T-cell (primary cell): ENCODE results near the gene ATP8A1. TPM values are rescaled to one million over a fixed set of nuclear protein-coding genes. Genes with fewer than 3 reads are reported as not detected.

ENCODE experiments used
- ATAC-seq, 4 experiments: fragments of 200-7000 bp in 3 of 4; fragments of 150-1000 bp in 1 of 4; cut with Tn5 transposase; replicated peaks in 1 of 4; 1 replicate in 3 of 4; 2 replicates in 1 of 4; pipeline ENCODE4 v1.10.0; 2021; ENCODE audit warnings: moderate library complexity in 3 of 4, mild to moderate bottlenecking in 2 of 4, moderate number of reproducible peaks in 1 of 4
- CTCF ChIA-PET, 2 donors: fragments of 300-600 bp; sonication (Branson Sonifier 250); formaldehyde crosslinking; loops; one replicate each; lab custom pipeline; 2022; ENCODE audit warnings: antibody characterized with exemption in 2 of 2; lab: Charles Lee
- POLR2A ChIA-PET, 2 donors: fragments of 300-600 bp; sonication (Branson Sonifier 250); formaldehyde crosslinking; loops; one replicate each; lab custom pipeline; 2022; ENCODE audit warnings: antibody characterized with exemption in 2 of 2; lab: Charles Lee
- DNase-seq, 35 experiments: peaks; one replicate each; pipeline versions ENCODE4 v3.0.0 to v3.0.0-alpha.2; 2013 to 2023
- H3K27ac ChIP-seq: one replicate; pipeline ENCODE4 v1.5.1; 2013; ENCODE audit warnings: low read length
- H3K27me3 ChIP-seq, 2 experiments: replicated peaks in 1 of 2; 1 replicate in 1 of 2; 2 replicates in 1 of 2; pipeline versions ENCODE4 v1.6.1 to v1.7.0; 2013; ENCODE audit warnings: low read length in 1 of 2, mixed read lengths in 1 of 2; ENCODE audit not compliant: control insufficient read depth in 2 of 2, insufficient read depth in 2 of 2; ENCODE audit errors: extremely low read depth in 1 of 2
- H3K36me3 ChIP-seq, 2 donors: 1 replicate in 1 of 2; 2 replicates in 1 of 2; pipeline versions ENCODE4 v1.6.1 to v1.7.0; 2013; ENCODE audit warnings: low read length in 1 of 2; ENCODE audit not compliant: control insufficient read depth in 2 of 2, insufficient read depth in 1 of 2; ENCODE audit errors: extremely low read depth in 1 of 2
- H3K4me1 ChIP-seq, 2 experiments: 1 replicate in 1 of 2; 2 replicates in 1 of 2; pipeline versions ENCODE4 v1.6.1 to v1.7.0; 2013; ENCODE audit warnings: low read length in 2 of 2, mixed read lengths in 1 of 2; ENCODE audit not compliant: insufficient read depth in 2 of 2, control insufficient read depth in 1 of 2; ENCODE audit errors: extremely low read depth in 1 of 2
- H3K4me3 ChIP-seq, 2 donors: 1 replicate in 1 of 2; 2 replicates in 1 of 2; pipeline versions ENCODE4 v1.5.1 to v1.7.0; 2013; ENCODE audit warnings: mild to moderate bottlenecking in 2 of 2, low read length in 1 of 2, moderate library complexity in 1 of 2; ENCODE audit not compliant: control insufficient read depth in 1 of 2; ENCODE audit errors: extremely low read depth in 1 of 2
- H3K9me3 ChIP-seq: 2 replicates; pipeline ENCODE4 v1.7.0; 2013
- H3K27ac Mint-ChIP-seq, 2 donors: one replicate each; pipeline ENCODE4 v1.8.0; 2020 to 2021; ENCODE audit warnings: mild to moderate bottlenecking in 2 of 2, mixed read lengths in 2 of 2
- H3K27me3 Mint-ChIP-seq, 2 donors: one replicate each; pipeline ENCODE4 v1.8.0; 2021 to 2022; ENCODE audit warnings: mixed read lengths in 2 of 2
- H3K36me3 Mint-ChIP-seq: one replicate; pipeline ENCODE4 v1.8.0; 2021; ENCODE audit warnings: mixed read lengths
- H3K4me1 Mint-ChIP-seq, 3 donors: one replicate each; pipeline ENCODE4 v1.8.0; 2020 to 2022; ENCODE audit warnings: mixed read lengths in 3 of 3, mild to moderate bottlenecking in 1 of 3
- H3K4me3 Mint-ChIP-seq, 3 donors: one replicate each; pipeline ENCODE4 v1.8.0; 2020 to 2022; ENCODE audit warnings: mild to moderate bottlenecking in 3 of 3, mixed read lengths in 3 of 3, moderate library complexity in 3 of 3
- H3K9me3 Mint-ChIP-seq, 3 donors: one replicate each; pipeline ENCODE4 v1.8.0; 2020 to 2022; ENCODE audit warnings: mixed read lengths in 3 of 3
- WGBS: methylation state at CpG from one replicate; pipeline ENCODE4 v1.1.5; 2013; ENCODE audit warnings: missing lambda C conversion rate; ENCODE audit not compliant: insufficient coverage; 5-methylcytosine and 5-hydroxymethylcytosine counted together
- total RNA-seq, 35 experiments: library from RNA in 6 of 35; stranded (reverse) in 6 of 35; fragments of 120-200 nt in 1 of 35; gene quantifications; one replicate each; pipeline versions ENCODE4 v1.2.1 to v1.2.4 and lab custom pipeline; 2013 to 2026

ATP8A1 gene
- total RNA-seq, 5 donors from 2014 or later (not counting 1 experiment from before 2014, with no cell fraction given) = 33.7 to 73.2 (median 47.8) TPM

- H3K4me1 ChIP-seq = no peaks in the 10 kb centered on the region
- Mint-ChIP-seq H3K27ac (no peak overlapping the region), H3K9me3 (peaks cover 0 to 2% (median 0%) of the 10 kb centered on the region in 3 donors), H3K27me3 (no peaks in the 10 kb centered on the region), H3K4me3 (no peak overlapping the region), H3K4me1 (peaks cover 1 to 15% (median 6%) of the 10 kb centered on the region in 3 donors), H3K36me3 (peaks cover 44% of the 10 kb centered on the region)
- WGBS = no CpG with 5 or more reads among the region's 2 CpGs
- ATAC-seq (no peak), DNase-seq (no peak)
- H3K4me3 ChIP-seq = no peak overlapping the region
- ChIA-PET POLR2A (interaction anchor here in 1 of 2 donors (0.6 kb wide), 1 partner anchor 113 kb away, joined by 3 read pairs; the partner anchor contains the start of gene ATP8A1), CTCF (interaction anchor here in 1 of 2 donors (0.6 kb wide), 1 partner anchor 174 kb away, joined by 4 read pairs; no protein-coding TSS in a partner anchor)
- H3K27ac ChIP-seq = no peak overlapping the region
- H3K9me3 ChIP-seq = no peaks in the 10 kb centered on the region
- no peaks in the 10 kb centered on the region for H3K27me3 ChIP-seq
- H3K36me3 ChIP-seq = peaks cover 0 to 33% of the 10 kb centered on the region in 2 donors
Observed at GRCh38 chr4:42543762-42544161, 113.1 kb downstream of the ATP8A1 start.

- Mint-ChIP-seq H3K27me3 (no peaks in the 10 kb centered on the region), H3K9me3 (peaks cover 0 to 2% (median 0%) of the 10 kb centered on the region in 3 donors), H3K36me3 (peaks cover 44% of the 10 kb centered on the region), H3K4me3 (no peak overlapping the region), H3K4me1 (peaks cover 5 to 21% (median 12%) of the 10 kb centered on the region in 3 donors), H3K27ac (no peak overlapping the region)
- no peak overlapping the region for H3K27ac ChIP-seq
- H3K36me3 ChIP-seq = peaks cover 0 to 30% of the 10 kb centered on the region in 2 donors
- no peaks in the 10 kb centered on the region for H3K9me3 ChIP-seq
- H3K4me3 ChIP-seq = no peak overlapping the region
- ATAC-seq = no peak
- POLR2A ChIA-PET = no interaction called here
- DNase-seq = no peak
- WGBS = no CpG with 5 or more reads among the region's 1 CpG
- H3K4me1 ChIP-seq = no peaks in the 10 kb centered on the region
- no peaks in the 10 kb centered on the region for H3K27me3 ChIP-seq
- CTCF ChIA-PET = interaction anchor here in 1 of 2 donors (0.6 kb wide), 1 partner anchor 173 kb away, joined by 4 read pairs; no protein-coding TSS in a partner anchor
Observed at GRCh38 chr4:42543126-42543525, 113.8 kb downstream of the ATP8A1 start.

DNA sequence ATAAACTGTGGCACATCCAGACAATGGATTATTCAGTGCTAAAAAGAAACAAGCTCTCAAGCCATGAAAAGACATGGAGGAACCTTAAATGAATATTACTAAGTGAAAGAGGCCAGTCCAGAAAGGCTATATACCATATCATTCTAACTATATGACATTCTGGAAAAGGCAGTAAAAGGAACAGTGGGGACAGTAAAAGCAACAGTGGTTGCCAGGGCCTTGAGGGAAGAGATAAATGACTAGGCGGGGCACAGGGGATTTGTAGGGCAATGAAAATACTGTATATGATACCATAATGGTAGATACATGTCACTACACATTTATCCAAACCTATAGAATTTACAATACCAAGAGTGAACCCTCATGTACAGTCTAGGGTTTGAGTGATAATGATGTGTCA lies 115.3 kb downstream of the ATP8A1 start:
- DNase-seq (no peak), ATAC-seq (no peak)
- Histone ChIP-seq H3K9me3 (no peaks in the 10 kb centered on the region), H3K4me3 (no peak overlapping the region), H3K27ac (no peak overlapping the region), H3K4me1 (no peaks in the 10 kb centered on the region), H3K27me3 (no peaks in the 10 kb centered on the region), H3K36me3 (peaks cover 0 to 18% of the 10 kb centered on the region in 2 donors)
- POLR2A ChIA-PET = no interaction called here
- CTCF ChIA-PET = no interaction called here
- Mint-ChIP-seq H3K27ac (no peak overlapping the region), H3K36me3 (peaks cover 53% of the 10 kb centered on the region), H3K4me1 (peaks cover 17 to 33% (median 24%) of the 10 kb centered on the region in 3 donors), H3K4me3 (no peak overlapping the region), H3K27me3 (no peaks in the 10 kb centered on the region), H3K9me3 (peaks cover 0 to 2% (median 0%) of the 10 kb centered on the region in 3 donors)
- no CpG with 5 or more reads among the region's 1 CpG for WGBS

- no peak overlapping the region for H3K27ac ChIP-seq
- no peaks in the 10 kb centered on the region for H3K9me3 ChIP-seq
- H3K36me3 ChIP-seq = peaks cover 4 to 38% of the 10 kb centered on the region in 2 donors
- no peak overlapping the region for H3K4me3 ChIP-seq
- peaks cover 11 to 18% (median 18%) of the 10 kb centered on the region in 3 donors for H3K4me1 Mint-ChIP-seq
- DNase-seq (no peak), ATAC-seq (no peak)
- peaks cover 84% of the 10 kb centered on the region for H3K36me3 Mint-ChIP-seq
- H3K4me3 Mint-ChIP-seq = no peak overlapping the region
- no peaks in the 10 kb centered on the region for H3K27me3 ChIP-seq
- CTCF ChIA-PET = no interaction called here
- H3K4me1 ChIP-seq = no peaks in the 10 kb centered on the region
- no peaks in the 10 kb centered on the region for H3K27me3 Mint-ChIP-seq
- H3K27ac Mint-ChIP-seq = no peak overlapping the region
- POLR2A ChIA-PET = no interaction called here
- 100% methylated on average over 3 of the region's 3 CpGs for WGBS
- H3K9me3 Mint-ChIP-seq = no peaks in the 10 kb centered on the region
Observed at GRCh38 chr4:42533042-42533441, 123.9 kb downstream of the ATP8A1 start.

DNA sequence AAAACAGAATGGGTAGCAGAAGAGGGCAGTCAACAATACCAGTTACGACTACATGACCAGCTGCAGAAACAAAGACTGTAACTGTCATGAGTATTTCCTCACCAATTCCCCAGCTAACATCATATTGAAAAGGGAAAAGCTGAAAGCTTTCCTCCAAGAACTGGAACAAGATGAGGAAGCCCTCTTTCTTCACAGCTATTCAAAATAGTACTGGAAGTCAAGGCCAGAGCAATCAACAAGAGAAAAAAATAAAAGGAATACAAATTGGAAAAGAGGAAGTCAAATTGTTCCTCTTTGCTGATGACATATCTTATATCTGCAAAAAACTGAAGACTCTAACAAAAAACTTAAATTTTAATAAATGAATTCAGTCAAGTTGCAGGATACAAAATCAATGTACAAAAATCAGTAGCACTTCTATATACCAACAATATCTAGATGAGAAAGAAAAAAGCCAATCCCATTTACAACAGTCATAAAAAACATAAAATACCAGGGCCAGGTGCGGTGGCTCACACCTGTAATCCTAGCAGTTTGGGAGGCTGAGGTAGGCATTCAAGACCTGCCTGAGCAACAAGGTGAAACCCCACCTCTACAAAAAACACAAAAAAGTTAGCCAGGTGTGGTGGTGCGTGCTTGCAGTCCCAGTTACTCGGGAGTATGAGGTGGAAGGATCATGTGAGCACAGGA lies 125.4 kb downstream of the ATP8A1 start:
- H3K4me3 Mint-ChIP-seq = no peak overlapping the region
- Histone ChIP-seq H3K9me3 (no peaks in the 10 kb centered on the region), H3K36me3 (peaks cover 4 to 46% of the 10 kb centered on the region in 2 donors), H3K4me3 (no peak overlapping the region), H3K27ac (no peak overlapping the region), H3K4me1 (no peaks in the 10 kb centered on the region), H3K27me3 (no peaks in the 10 kb centered on the region)
- peaks cover 82% of the 10 kb centered on the region for H3K36me3 Mint-ChIP-seq
- no peaks in the 10 kb centered on the region for H3K9me3 Mint-ChIP-seq
- CTCF ChIA-PET = no interaction called here
- no peaks in the 10 kb centered on the region for H3K27me3 Mint-ChIP-seq
- no peak overlapping the region for H3K27ac Mint-ChIP-seq
- POLR2A ChIA-PET = no interaction called here
- no peak for ATAC-seq
- WGBS = 83% methylated on average over 1 of the region's 4 CpGs
- H3K4me1 Mint-ChIP-seq = peaks cover 0 to 7% (median 6%) of the 10 kb centered on the region in 3 donors
- DNase-seq = no peak

DNA sequence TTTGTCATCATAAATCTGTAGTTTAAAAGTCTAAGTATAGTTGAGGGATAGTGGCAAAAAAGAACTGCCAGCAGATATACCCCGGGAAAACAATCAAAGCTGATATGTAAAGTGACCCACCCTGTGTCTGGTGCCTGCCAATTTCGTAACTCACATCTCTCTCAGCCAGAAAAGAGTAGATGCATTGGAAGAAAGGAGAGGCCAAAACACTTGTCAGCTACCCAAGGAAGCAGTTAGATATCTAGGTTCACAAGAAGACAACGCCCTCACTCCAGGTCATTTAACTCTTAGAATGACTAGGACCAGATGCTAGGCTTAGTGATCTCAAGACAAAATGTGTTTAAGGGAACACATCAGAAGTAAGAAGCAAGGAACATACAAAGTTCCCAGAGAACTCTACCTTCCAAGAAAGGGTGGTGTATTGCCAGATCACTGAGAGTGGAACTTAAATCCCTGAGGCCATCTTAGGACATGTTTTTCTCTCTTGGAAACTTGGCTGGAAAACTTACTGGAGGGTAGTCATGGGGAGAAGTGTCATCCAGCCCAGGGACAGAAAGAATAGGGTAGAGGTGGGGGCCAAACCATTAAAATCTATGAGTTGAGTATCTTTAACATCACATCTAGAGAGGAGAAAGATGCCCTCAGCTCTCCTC lies 133.7 kb downstream of the ATP8A1 start:
- CTCF ChIA-PET = no interaction called here
- WGBS = no CpG with 5 or more reads among the region's 3 CpGs
- no peaks in the 10 kb centered on the region for H3K9me3 Mint-ChIP-seq
- Histone ChIP-seq H3K36me3 (peaks cover 0 to 58% of the 10 kb centered on the region in 2 donors), H3K4me1 (no peaks in the 10 kb centered on the region), H3K9me3 (no peaks in the 10 kb centered on the region), H3K4me3 (no peak overlapping the region), H3K27me3 (no peaks in the 10 kb centered on the region), H3K27ac (no peak overlapping the region)
- H3K27me3 Mint-ChIP-seq = no peaks in the 10 kb centered on the region
- no peak overlapping the region for H3K4me3 Mint-ChIP-seq
- POLR2A ChIA-PET = no interaction called here
- DNase-seq (no peak), ATAC-seq (no peak)
- no peak overlapping the region for H3K27ac Mint-ChIP-seq
- no peaks in the 10 kb centered on the region for H3K4me1 Mint-ChIP-seq
- H3K36me3 Mint-ChIP-seq = peaks cover 47% of the 10 kb centered on the region
